AG08395 (cell line): ENCODE data around the gene DAZL.

Experiments used
- DNase-seq: peaks from one replicate; pipeline ENCODE4 v3.0.0; 2012; ENCODE audit warnings: mixed read lengths, low spot score

Gene DAZL

GRCh38 chr3:16595778-16596177 is 9.4 kb downstream of the DAZL start:
- no peak for DNase-seq

- no peak for DNase-seq
Measured at GRCh38 chr3:16589867-16590624, 15.2 kb downstream of the DAZL start.

GRCh38 chr3:16589120-16589519 is 16.1 kb downstream of the DAZL start:
- no peak for DNase-seq

- no peak for DNase-seq
Measured at GRCh38 chr3:16587681-16588060, 17.6 kb downstream of the DAZL start.

GRCh38 chr3:16587047-16587680 is 18.1 kb downstream of the DAZL start:
- DNase-seq: peak; percentile 4

- DNase-seq: no peak
Measured at GRCh38 chr3:16584880-16585279, 20.3 kb downstream of the DAZL start.

- no peak for DNase-seq
Measured at GRCh38 chr3:16583551-16583950, 21.7 kb downstream of the DAZL start.

- DNase-seq: no peak
Measured at GRCh38 chr3:16570113-16570512, 35.1 kb downstream of the DAZL start.

- DNase-seq: no peak
Measured at GRCh38 chr3:16568532-16568931, 36.7 kb downstream of the DAZL start.

GRCh38 chr3:16568115-16568514 is 37.1 kb downstream of the DAZL start:
- no peak for DNase-seq

- DNase-seq: no peak
Measured at GRCh38 chr3:16559653-16560365, 45.4 kb downstream of the DAZL start.

GRCh38 chr3:16554126-16554525 is 51.1 kb downstream of the DAZL start:
- no peak for DNase-seq

- DNase-seq: no peak
Measured at GRCh38 chr3:16552757-16553156, 52.5 kb downstream of the DAZL start.

- no peak for DNase-seq
Measured at GRCh38 chr3:16551342-16551976, 53.8 kb downstream of the DAZL start.

GRCh38 chr3:16550676-16551341 is 54.4 kb downstream of the DAZL start:
- DNase-seq: peak; percentile 84

- no peak for DNase-seq
Measured at GRCh38 chr3:16550305-16550675, 54.9 kb downstream of the DAZL start.

- DNase-seq: peak; percentile 25
Measured at GRCh38 chr3:16548721-16549120, 56.5 kb downstream of the DAZL start.

GRCh38 chr3:16547561-16548357 is 57.5 kb downstream of the DAZL start:
- DNase-seq: no peak

GRCh38 chr3:16546186-16547010 is 58.8 kb downstream of the DAZL start:
- DNase-seq: no peak

GRCh38 chr3:16545413-16546185 is 59.6 kb downstream of the DAZL start:
- DNase-seq: no peak
